GM18907 (cell line): ENCODE data around the gene SLC29A4.
A peak's percentile ranks its signal among the peaks of the same experiment; 100 is the strongest.
"Not testable (repeated sequence)": the region's sequence is repeated elsewhere in the genome, so short reads cannot be mapped to it uniquely, and the experiment has no call there.

Experiments
- ATAC-seq: cut with Tn5 transposase; IDR thresholded peaks from one replicate; pipeline ENCODE4 v1.9.1; 2021; ENCODE audit warnings: mild to moderate bottlenecking, moderate library complexity; ENCODE audit not compliant: unreplicated experiment

Gene SLC29A4, protein sequence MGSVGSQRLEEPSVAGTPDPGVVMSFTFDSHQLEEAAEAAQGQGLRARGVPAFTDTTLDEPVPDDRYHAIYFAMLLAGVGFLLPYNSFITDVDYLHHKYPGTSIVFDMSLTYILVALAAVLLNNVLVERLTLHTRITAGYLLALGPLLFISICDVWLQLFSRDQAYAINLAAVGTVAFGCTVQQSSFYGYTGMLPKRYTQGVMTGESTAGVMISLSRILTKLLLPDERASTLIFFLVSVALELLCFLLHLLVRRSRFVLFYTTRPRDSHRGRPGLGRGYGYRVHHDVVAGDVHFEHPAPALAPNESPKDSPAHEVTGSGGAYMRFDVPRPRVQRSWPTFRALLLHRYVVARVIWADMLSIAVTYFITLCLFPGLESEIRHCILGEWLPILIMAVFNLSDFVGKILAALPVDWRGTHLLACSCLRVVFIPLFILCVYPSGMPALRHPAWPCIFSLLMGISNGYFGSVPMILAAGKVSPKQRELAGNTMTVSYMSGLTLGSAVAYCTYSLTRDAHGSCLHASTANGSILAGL

DNA sequence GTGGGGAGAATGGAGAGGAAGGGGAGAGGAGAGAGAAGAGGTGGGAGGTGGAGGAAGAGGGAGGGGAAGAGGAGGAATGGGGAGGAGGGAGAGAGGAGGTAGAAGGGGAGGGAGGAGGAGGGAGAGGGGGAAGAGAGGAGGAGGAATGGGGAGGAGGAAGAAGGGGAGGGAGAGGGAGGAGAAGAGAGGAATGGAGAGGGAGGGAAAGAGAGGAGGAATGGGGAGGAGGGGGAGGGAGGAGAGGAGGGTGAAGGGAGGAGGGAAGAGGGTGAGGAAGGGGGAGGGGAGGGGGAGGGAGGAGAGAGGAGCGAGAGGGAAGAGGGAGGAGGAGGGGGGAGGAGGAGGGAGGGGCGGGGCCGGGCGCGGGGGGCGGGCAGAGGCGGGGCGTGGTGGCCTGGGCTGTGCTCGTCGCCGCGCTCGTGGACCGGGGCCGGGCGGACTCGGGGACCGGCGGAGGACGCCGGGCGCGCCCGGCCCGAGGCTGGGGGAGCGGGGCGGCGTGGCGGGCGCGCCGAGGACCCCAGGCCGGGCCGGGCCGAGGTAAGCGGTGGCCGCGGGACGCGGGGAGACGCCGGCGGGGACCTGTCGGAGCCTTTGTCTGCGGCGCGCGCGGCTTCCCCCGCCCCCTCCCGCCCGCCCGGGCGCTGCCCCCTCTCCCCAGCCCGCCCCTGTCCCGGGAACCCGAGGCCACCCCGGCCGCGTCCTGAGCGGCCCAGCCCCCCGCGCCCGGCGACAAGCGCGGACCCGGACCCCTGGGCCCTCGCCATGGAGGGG lies at the start of gene SLC29A4:
TSS of gene SLC29A4 (plus strand) at position 401 of the 774 bp plus-strand sequence. CDS start 4,874 bp downstream, outside the sequence.
- no peak for ATAC-seq

DNA sequence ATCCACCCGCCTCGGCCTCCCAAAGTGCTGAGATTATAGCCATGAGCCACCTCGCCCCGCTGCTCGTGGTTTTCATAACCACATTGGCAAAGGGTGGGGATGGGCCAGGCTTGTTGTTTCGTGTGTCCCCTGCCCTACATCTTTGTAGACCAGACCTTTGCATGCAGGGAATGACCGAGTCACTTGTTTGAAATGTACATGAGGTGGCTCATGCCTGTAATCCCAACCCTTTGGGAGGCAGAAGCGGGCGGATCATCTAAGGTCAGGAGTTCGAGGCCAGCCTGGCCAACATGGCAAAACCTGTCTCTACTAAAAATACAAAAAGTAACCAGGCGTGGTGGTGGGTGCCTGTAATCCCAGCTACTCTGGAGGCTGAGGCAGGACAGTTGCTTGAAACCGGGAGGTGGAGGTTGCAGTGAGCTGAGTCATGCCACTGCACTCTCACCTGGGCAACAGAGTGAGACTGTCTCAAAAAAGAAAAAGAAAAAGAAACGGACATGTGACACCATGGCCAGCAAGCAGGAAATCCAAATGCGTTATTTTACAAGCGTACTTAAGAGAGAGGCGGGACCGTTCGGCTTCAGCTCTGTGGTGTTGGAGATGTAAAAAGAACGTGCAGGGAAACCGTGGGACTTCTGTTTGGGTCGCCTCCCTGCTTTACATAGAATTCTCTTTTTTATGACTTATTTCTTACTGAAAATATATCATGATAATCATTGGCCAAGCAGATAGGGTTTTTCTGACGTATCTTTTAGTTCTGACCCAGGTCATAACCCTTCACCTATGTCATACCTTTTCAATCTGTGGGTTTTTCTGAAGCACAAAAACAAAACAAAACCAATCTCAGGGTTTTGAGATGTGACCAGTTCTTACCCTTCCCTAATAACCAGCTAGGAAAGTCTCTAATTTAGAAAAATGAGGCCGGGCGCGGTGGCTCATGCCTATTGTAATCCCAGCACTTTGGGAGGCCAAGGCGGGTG lies 47.6 kb upstream of the SLC29A4 start:
- peak; percentile 28 for ATAC-seq

DNA sequence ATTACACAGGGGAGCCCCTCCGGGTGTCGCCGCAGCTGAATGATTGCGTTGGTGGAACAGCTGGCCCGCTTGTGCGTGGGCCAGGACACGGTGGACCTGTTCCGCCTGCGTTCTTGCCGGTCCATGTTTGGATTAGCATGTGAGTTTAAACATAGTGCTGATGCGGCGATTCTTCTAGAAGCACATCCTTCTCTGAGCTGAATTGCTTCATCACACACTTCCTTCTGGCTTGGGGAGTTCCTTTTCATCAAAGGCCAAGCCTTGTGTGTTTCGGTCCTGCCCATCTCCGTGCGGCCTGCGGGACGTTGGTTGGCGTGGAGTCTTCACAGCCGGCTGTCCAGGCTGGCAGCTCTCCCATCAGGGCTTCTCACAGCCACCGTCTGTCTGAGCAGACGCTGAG lies 45.5 kb upstream of the SLC29A4 start:
- ATAC-seq = no peak

DNA sequence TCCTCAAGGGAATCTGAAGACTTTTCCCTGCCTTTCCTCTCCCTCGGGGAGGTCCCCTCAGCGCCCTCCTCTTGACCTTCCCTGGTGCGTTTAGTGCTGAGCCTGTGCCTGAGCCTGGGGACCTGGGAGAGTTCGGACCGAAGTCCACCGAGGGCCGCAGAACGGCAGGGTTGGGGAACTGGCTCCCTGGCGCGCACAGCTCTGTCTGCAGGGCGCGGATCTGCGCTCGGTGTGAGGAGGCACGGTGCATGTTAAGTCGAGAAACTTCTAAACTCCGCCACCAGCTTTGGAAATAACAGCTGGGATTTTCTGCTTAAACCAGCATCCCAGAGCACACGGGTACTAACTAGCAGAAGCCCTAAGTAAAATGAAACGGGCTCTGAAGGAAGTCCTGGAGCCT lies 44.2 kb upstream of the SLC29A4 start:
- no peak for ATAC-seq

DNA sequence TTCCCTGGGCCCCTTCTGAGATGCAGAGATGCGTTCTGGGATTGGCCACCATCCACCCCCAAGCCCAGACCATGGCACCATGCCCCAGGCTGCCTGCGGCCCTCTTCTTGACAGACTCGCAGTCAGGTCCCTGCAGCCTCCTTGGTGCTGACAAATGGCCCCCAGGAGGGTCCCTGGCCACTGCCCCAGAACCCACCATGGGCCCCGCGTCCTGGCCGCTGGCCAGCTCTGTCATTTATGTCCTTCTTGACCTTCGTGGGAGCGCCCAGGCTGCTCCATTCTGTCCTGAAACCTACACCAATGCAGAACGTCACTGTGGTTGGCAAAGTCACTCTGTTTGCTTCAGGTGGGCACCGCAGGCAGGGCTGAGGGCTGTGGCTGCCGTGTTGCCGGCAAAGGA lies 39.5 kb upstream of the SLC29A4 start:
- no peak for ATAC-seq

DNA sequence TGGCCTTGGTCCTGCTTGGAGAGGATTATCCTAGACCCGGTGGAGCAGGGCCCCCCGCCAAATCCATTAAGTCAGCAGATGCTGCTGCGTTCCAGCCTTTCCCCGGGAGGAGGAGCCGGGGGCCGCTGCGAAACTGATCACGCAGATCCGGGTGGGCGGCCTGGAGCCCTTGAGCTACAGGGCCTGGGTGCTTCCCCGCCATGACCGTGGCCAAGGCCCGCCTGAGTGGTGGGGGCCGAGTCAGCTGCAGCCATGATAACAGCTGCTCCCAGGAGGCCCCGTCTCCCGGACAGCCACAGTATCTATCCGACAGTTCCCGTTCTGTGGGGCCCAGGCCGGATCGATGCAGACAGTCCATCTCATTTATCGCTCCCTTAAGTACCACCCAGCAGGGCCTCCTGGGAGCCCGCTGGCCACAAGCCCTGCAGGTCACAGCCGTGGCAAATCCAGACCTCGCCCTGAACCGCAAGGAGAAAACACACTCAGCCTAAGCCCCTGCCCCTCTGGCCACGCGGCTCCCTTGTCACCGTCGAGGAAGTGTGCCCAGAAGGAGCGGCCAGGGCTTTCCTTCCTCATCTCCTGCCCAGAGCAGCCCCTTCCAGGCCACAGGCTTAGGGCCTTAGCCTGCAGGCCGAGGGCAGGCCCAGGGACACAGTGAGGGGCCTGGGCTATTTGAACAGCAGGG lies 34.4 kb upstream of the SLC29A4 start:
- ATAC-seq = no peak

DNA sequence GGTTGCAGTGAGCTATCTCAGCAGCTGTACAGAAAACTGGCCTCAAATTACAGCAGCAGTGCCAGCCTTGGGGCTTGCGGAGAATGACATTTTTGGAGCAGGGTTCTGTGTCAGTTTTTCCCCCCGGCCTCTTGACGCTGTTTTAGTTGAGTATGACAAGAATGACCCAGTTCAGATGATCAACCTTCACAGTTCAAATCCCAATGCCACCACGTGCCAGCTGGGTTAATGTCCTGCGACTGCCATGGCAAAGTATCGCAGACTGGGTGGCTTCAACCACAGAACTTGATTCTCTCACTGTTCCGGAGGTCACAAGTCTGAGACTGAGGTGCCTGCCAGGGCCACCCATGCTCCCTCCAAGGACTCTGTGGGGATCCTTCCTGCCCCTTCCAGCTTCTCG lies 32.0 kb upstream of the SLC29A4 start:
- ATAC-seq = not testable (repeated sequence)

DNA sequence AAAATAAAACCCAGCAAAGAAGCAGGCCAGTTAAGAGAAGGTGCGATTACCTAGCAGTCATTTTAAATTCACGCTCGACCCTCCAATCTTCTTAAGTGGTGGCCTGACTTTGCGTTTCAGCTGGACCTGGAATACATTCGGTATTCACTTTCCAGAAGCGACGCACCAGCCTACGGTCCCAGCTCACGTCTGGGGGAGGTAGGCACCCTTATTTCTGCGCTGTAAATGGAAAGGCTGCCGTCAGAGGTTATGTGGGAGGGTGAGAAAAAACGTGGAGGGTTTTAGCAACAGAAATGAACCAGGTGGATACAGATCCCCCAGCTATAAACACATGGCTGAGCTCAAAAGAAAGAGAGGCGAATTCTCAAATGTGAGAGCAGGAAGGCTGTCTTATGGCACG lies 29.2 kb upstream of the SLC29A4 start:
- ATAC-seq = not testable (repeated sequence)

DNA sequence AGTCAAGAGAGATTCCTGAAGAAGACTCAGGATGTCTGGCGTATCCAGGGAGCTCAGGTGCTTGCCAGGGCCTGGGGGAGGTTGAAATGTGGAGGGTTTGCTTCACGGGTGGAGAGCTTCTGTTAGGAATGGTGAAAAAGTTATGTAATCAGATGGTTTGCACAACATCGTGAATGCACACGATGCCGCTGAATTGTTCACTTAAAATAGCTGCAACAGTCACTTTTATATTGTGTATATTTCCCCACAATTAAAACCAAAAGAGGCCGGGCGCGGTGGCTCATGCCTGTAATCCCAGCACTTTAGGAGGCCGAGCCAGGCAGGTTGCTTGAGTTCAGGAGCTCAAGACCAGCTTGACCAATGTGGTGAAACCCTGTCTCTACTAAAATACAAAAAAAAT lies 28.4 kb upstream of the SLC29A4 start:
- ATAC-seq = not testable (repeated sequence)

DNA sequence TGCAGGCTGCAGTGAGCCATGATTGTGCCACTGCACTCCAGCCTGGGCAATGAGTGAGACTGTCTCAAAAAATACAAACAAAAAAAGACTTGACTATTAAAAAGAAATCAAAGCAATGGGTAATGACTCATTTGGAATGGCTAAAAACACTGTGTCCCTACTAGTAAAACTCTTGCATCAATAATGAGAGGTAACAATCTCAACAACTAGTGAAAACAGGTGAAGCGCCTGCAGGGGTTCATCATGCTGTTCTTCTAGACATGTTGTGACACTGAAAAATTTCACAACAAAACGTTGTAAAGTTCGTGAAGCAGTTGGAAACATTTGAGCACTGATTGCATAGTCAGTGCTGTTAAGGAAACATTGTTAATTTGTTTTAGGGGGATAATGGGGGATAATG lies 26.9 kb upstream of the SLC29A4 start:
- ATAC-seq = no peak

DNA sequence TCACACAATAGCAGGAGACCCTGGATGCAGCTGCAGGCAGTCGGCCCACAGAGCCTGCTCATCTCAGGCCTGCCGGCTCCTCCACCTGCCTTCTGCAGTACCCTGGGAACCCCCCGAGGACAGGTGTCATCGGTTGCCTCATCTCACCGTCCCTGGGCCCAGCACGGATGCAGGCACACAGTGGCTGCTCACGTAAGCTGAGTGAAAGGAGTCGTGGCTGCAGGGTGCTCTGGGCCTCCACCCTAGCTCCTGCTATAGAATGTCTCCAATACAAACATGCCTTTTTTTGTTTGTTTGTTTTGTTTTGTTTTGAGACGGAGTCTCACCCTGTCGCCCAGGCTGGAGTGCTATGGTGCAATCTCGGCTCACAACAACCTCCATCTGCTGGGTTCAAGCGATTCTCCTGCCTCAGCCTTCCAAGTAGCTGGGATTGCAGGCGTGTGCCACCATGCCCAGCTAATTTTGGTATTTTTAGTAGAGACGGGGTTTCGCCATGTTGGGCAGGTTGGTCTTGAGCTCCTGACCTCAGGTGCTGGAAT lies 22.1 kb upstream of the SLC29A4 start:
- not testable (repeated sequence) for ATAC-seq

DNA sequence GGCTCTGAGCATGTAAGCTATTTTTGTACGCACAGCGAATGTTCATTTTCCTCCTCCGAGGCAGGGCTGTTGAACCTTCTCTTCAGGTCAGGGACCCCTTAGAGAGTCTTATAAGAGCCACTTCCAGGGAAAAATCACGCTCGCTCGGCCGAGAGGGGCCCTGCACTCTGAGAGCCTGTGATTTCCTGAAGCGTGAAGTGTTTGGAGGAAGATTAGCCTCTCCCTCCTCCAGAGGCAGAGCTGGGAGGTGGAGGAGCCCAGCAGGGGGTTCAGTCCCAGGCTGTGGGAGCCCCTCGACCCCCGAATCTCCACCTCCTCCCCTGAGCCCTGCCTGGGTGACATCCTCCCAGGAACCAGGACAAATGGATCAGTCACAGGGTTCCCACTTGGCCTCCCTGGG lies 19.7 kb upstream of the SLC29A4 start:
- not testable (repeated sequence) for ATAC-seq

DNA sequence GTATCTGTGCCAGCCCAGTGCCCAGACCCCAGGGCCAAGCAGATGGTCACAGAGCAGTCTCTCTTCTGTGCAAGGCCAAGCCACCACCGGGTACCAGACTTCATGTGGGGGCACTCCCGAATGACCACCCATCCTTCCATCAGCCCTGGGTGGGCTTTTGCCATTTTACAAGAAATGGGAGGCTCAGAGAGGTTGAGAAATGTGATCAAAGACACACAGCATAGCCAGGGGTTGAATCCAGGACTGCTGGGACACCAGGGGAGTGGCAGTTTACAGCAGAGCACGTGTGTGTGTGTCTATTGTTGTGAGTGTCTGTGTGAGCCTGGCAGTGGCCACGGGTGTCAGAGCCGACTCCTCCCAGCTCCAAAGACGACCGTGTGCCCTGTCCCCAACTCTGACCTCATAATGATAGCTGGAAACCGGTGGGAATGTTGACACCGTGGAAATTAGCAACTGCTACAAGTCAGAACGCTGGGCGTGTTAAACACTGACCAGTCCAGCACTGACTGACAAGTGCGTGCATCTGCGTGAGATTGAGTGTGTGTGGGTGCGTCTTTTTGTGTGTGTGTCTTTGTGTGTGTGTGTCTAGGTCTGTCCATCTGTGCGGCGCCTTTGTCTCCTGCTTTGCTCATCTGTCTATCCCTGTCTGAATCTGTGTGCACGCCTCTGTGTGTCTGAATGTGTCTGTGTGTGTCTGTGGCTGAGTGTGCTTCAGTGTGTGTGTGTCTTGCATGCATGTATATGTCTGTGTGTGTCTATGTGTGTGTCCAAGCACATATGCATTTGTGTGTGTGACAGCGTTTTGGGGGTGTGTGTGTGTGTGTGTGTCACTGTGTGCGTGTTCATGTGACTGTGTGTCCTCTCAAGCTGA lies 17.2 kb upstream of the SLC29A4 start:
- ATAC-seq = no peak

DNA sequence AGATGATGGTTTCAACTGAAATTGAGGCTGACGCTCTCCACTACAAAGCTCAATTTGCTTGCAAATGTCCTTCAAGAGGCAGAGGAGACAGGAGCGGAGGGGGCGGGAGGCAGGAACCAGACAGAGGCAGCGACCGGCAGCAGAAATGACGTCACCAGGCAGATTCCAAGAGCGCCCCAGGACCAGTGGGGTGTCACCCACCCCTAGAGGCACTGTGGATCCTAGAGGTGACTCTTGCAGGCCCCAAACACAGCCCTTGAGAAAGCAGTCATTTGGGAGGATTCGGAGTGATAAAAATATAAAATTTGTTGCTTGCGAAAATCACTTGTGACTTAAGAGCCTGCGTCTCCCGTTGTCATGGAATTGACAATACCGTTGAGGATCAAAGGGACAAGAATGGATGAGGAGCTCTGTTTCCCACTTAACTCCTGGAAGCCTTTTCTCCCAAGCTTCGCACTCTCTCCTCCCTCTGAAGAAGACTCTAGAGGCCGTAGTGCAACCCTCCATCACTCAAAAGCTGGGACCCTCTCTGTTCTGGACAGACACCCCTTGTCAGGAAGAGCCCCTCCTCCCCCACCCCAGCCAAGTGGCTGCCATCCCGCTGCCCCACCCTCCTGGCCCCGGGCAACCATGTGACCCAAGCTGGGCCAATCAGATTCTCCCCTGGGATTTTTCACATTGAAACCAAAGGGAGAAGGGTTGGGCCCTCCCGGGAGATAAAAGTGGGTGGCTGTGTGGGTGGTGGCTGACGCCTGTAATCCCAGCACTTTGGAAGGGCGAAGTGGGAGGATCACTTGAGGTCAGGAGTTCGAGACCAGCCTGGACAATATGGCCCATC lies 16.3 kb upstream of the SLC29A4 start:
- ATAC-seq = no peak

DNA sequence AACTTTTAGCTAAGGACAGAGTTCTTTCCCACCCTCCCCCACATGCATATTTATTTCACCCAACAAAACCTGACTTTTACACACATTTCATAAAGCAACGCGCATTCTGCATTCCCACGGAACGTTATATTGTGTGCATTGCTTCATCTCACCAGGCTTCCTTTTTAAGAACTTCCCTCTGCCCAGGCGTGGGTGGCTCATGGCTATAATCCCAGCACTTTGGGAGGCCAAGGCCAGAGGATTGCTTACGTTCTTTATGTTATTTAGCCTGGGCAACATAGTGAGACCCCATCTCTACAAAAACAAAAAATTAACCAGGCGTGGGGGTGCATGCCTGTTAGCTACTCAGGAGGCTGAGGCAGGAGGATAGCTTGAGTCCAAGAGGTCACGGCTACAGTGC lies 14.9 kb upstream of the SLC29A4 start:
- ATAC-seq = not testable (repeated sequence)

DNA sequence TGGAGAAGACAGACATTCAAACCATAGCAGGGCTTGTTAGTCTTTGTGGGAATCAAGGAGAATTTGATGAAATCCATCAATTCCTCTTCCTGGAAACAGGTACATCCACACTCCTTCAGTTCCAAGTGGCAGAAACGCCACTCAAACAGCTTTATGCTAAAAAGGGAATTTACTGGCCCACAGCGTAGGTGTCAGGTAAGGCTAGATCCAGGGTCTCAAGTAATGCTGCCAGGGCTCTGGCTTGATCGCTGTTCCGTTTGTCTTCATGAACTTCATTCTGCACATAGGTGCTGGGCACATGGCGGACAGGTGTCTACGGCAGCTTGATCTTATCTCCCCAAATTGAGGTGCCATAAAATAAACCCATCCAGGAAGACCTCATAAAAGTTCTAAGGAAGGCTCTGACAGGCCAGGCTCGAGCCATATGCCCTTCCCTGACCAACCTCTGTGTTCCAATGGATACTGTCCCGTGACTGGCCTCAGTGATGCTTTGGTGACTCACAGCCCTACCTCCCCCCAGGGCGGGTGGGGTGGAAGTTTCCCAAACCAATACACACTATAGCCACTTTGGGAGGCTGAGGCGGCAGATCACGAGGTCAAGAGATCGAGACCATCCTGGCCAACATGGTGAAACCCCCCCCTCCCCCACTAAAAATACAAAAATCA lies 12.6 kb upstream of the SLC29A4 start:
- ATAC-seq = not testable (repeated sequence)

DNA sequence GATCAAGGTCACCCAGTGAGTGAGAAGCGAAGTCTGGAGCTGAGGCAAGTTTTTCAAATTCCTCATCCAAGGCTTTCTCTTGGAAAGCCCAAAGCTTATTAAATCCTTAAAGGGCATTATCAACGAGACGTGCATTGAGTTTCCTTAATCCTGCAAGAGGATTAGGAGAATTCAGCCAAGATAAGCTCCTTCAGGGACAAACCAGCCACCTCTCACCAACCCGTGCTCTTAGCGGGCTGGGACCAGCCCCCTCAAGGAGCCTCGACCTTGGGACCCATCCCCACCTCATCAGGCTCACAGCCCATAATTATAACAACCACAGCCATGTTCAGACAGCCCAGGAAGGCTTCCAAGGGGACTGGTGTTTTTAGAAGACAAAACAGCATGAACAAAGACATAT lies 12.0 kb upstream of the SLC29A4 start:
- ATAC-seq = no peak
